Lung (tissue), 16 donors: Measurements from ENCODE around the gene GADD45B. TPM values are rescaled to one million over a fixed set of nuclear protein-coding genes. Genes with fewer than 3 reads are reported as not detected.

Experiments used
- ATAC-seq: fragments of 200-7000 bp; cut with Tn5 transposase; one replicate; pipeline ENCODE4 v1.9.1; 2020; ENCODE audit warnings: moderate number of reproducible peaks; ENCODE audit not compliant: insufficient read depth, low FRiP score
- DNase-seq, 3 donors: peaks; one replicate each; pipeline ENCODE4 v3.0.0-alpha.2; 2013 to 2017
- H3K27ac ChIP-seq, 2 donors: one replicate each; pipeline ENCODE4 v1.5.1; 2013; ENCODE audit warnings: mild to moderate bottlenecking in 2 of 2, moderate library complexity in 2 of 2, control low read depth in 1 of 2, inconsistent platforms in 1 of 2, low read depth in 1 of 2, low read length in 1 of 2
- H3K27me3 ChIP-seq, 3 donors: one replicate each; pipeline ENCODE4 v1.5.1; 2013; ENCODE audit warnings: low read length in 2 of 3; ENCODE audit not compliant: control insufficient read depth in 3 of 3, insufficient read depth in 3 of 3
- H3K36me3 ChIP-seq, 4 donors: one replicate each; pipeline ENCODE4 v1.5.1; 2013; ENCODE audit warnings: low read length in 4 of 4, mild to moderate bottlenecking in 1 of 4, moderate library complexity in 1 of 4; ENCODE audit not compliant: control insufficient read depth in 4 of 4, insufficient read depth in 4 of 4
- H3K4me1 ChIP-seq, 5 donors: one replicate each; pipeline ENCODE4 v1.5.1; 2013; ENCODE audit warnings: low read length in 5 of 5, mild to moderate bottlenecking in 2 of 5, moderate library complexity in 1 of 5; ENCODE audit not compliant: control insufficient read depth in 5 of 5, insufficient read depth in 5 of 5
- H3K4me3 ChIP-seq: one replicate; pipeline ENCODE4 v1.5.1; 2013; ENCODE audit warnings: mild to moderate bottlenecking, control low read depth, moderate library complexity
- H3K9ac ChIP-seq, 2 donors: one replicate each; pipeline ENCODE4 v1.5.1; 2013; ENCODE audit warnings: low read length in 2 of 2, control low read depth in 1 of 2; ENCODE audit not compliant: insufficient read depth in 1 of 2
- H3K9me3 ChIP-seq, 4 donors: one replicate each; pipeline ENCODE4 v1.5.1; 2013; ENCODE audit warnings: low read length in 3 of 4, mild to moderate bottlenecking in 1 of 4, moderate library complexity in 1 of 4; ENCODE audit not compliant: control insufficient read depth in 4 of 4, insufficient read depth in 3 of 4
- CTCF ChIP-seq: IDR thresholded peaks from 2 replicates; pipeline ENCODE4 v1.5.1; 2012; ENCODE audit warnings: mild to moderate bottlenecking; ENCODE audit errors: control extremely low read depth, extremely low read depth
- WGBS, 2 donors: extraction: QIAGEN DNeasy Blood & Tissue Kit; methylation state at CpG; one replicate each; pipeline ENCODE4 v1.1.7; 2013; 5-methylcytosine and 5-hydroxymethylcytosine counted together
- long read RNA-seq, 5 donors: transcript quantifications; one replicate each; lab custom pipeline, GENCODE V29; 2026
- polyA plus RNA-seq, 2 donors: library from polyadenylated mRNA; stranded (reverse); fragments of 200-250 nt; gene quantifications; one replicate each; pipeline ENCODE4 v1.2.1, GENCODE V29; 2013
- total RNA-seq, 2 donors: library from RNA; depleted of rRNA in 1 of 2; stranded (reverse); fragments of >200 nt in 1 of 2; gene quantifications; one replicate each; pipeline ENCODE4 v1.2.1, GENCODE V29; 2014 to 2021
- donor health status: control.
- donor health status: control.
- donor health status: Bipolar disorder and iron deficiency.
- donor health status: healthy.
- donor health status: DM: yes; HTN: yes; CAD: no.

The GADD45B gene
- total RNA-seq (10 to 100 TPM; 81.0 to 92.7 TPM), polyA plus RNA-seq (100 to 1,000 TPM in 1 of 2 donors, 10 to 100 TPM in 1; 92.4 to 405 TPM)
- long read RNA-seq, donor 1, partial matches to known transcripts = 0 of 4 reads
- long read RNA-seq, donor 1, other reads (novel, unspliced or antisense) = 0 of 4 reads
- long read RNA-seq, donor 2, partial matches to known transcripts = 11 of 13 reads
- long read RNA-seq, donor 2, other reads (novel, unspliced or antisense) = 0 of 13 reads
- long read RNA-seq, donor 3, partial matches to known transcripts = 0 of 5 reads
- long read RNA-seq, donor 3, other reads (novel, unspliced or antisense) = 0 of 5 reads
- long read RNA-seq, donor 4, partial matches to known transcripts = 0 of 1 reads
- long read RNA-seq, donor 4, other reads (novel, unspliced or antisense) = 0 of 1 reads
- long read RNA-seq, donor 5, transcript GADD45B-201 (4 exons, 1,373 nt) = major isoform, 5 of 6 reads
- long read RNA-seq, donor 5, partial matches to known transcripts = 0 of 6 reads
- long read RNA-seq, donor 5, other reads (novel, unspliced or antisense) = 0 of 6 reads

GRCh38 chr19:2475702-2476450, at the start of gene GADD45B:
TSS of gene GADD45B (plus strand) at chr19:2476127. CDS start at chr19:2476359, 232 bp downstream.
- peaks cover 0 to 36% (median 4%) of the 10 kb centered on the region in 5 donors for H3K4me1 ChIP-seq
- H3K27ac ChIP-seq = peak within 1 kb of the TSS; percentile 87 to 95
- H3K36me3 ChIP-seq = peaks cover 0 to 8% (median 0%) of the 10 kb centered on the region in 4 donors
- peak; percentile 96 to 97 (median 97) for DNase-seq
- 0 to 1% methylated on average over 57 to 70 of the region's 70 CpGs for WGBS, 2 donors
- no peak for TF ChIP-seq CTCF
- peak within 1 kb of the TSS; percentile 84 for H3K4me3 ChIP-seq
- H3K9ac ChIP-seq = peak within 1 kb of the TSS; percentile 37 to 75
- peak; percentile 80 for ATAC-seq
- peaks cover 0 to 3% (median 0%) of the 10 kb centered on the region in 3 donors for H3K27me3 ChIP-seq
- no peaks in the 10 kb centered on the region for H3K9me3 ChIP-seq

GRCh38 chr19:2426611-2427428, 49.1 kb upstream of the GADD45B start:
- Histone ChIP-seq H3K4me3 (peak overlapping the region; percentile 89), H3K27me3 (no peaks in the 10 kb centered on the region), H3K36me3 (peaks cover 0 to 27% (median 6%) of the 10 kb centered on the region in 4 donors), H3K27ac (peak overlapping the region; percentile 94 to 99), H3K9ac (no peak overlapping the region), H3K9me3 (peaks cover 0 to 3% (median 0%) of the 10 kb centered on the region in 4 donors), H3K4me1 (peaks cover 0 to 41% (median 11%) of the 10 kb centered on the region in 5 donors)
- no peak for TF ChIP-seq CTCF
- WGBS, 2 donors = 6% methylated on average over 61 to 66 of the region's 66 CpGs
- DNase-seq = peak in 1 of 3 donors; percentile 42
- ATAC-seq = no peak

- H3K9ac ChIP-seq = peak within 1 kb of the TSS in 1 of 2 donors; percentile 55
- 0 to 1% methylated on average over 75 to 77 of the region's 77 CpGs for WGBS, 2 donors
- peak; percentile 96 for ATAC-seq
- peak within 1 kb of the TSS; percentile 94 to 99 for H3K27ac ChIP-seq
- no peak for TF ChIP-seq CTCF
- peaks cover 0 to 3% (median 0%) of the 10 kb centered on the region in 4 donors for H3K9me3 ChIP-seq
- no peaks in the 10 kb centered on the region for H3K27me3 ChIP-seq
- H3K4me3 ChIP-seq = peak within 1 kb of the TSS; percentile 89
- peak; percentile 97 to 99 (median 99) for DNase-seq
- peaks cover 2 to 34% (median 7%) of the 10 kb centered on the region in 4 donors for H3K36me3 ChIP-seq
- peaks cover 0 to 41% (median 11%) of the 10 kb centered on the region in 5 donors for H3K4me1 ChIP-seq
Observed at GRCh38 chr19:2427429-2428320, 48.3 kb upstream of the GADD45B start, which contains the start of gene TIMM13. TSS of gene TIMM13 (minus strand) at chr19:2427586. CDS start at chr19:2427533, 53 bp downstream.
